RWPE1 (cell line): Measurements from ENCODE around the gene NXPH1.

ENCODE experiments used
- CTCF ChIA-PET: fragments of 350-600 bp; sonication (Branson Sonifier 250); formaldehyde crosslinking; extraction: SDS; loops from one replicate; lab custom pipeline; 2021; lab: Yijun Ruan, JAX
- POLR2A ChIA-PET: fragments of 400-600 bp; formaldehyde crosslinking; extraction: SDS; loops from one replicate; lab custom pipeline; 2020; ENCODE audit warnings: antibody characterized with exemption; ENCODE audit not compliant: low non-redundant PET; lab: Yijun Ruan, JAX
- DNase-seq: peaks from one replicate; pipeline ENCODE4 v3.0.0; 2012; ENCODE audit warnings: low spot score
- H3K27ac ChIP-seq: fragments of 450-650 bp; 2 replicates; pipeline ENCODE4 v1.5.1; 2017
- CTCF ChIP-seq: fragments of 450-650 bp; conservative IDR thresholded peaks from 2 replicates; pipeline ENCODE4 v1.5.1; 2017; ENCODE audit warnings: low read depth, mild to moderate bottlenecking

NXPH1 gene

DNA sequence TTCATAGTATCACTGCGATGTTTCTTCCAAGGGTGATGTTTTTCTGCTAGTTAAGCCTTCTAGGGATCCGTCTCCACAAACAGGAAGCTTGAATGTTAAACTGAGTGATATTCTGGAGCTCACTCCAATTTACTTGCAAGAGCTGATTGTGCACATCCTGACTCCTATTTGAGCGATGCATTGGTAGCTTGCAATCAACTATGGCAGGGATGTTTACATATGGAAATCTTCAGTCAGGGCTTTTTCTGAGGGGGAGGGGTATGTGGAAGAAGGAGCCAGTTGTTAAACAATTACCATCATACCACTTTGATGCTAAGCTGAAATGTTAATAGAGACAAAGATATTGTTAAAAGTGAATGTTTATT, 43.2 kb upstream of the NXPH1 start:
- ChIA-PET CTCF (interaction anchor here (0.5 to 0.6 kb wide), 2 partner anchors 47 to 522 kb away, joined by 3 to 7 read pairs; no protein-coding TSS in a partner anchor), POLR2A (no interaction called here)
- no peak overlapping the region for H3K27ac ChIP-seq
- no peak for TF ChIP-seq CTCF
- DNase-seq = no peak

DNA sequence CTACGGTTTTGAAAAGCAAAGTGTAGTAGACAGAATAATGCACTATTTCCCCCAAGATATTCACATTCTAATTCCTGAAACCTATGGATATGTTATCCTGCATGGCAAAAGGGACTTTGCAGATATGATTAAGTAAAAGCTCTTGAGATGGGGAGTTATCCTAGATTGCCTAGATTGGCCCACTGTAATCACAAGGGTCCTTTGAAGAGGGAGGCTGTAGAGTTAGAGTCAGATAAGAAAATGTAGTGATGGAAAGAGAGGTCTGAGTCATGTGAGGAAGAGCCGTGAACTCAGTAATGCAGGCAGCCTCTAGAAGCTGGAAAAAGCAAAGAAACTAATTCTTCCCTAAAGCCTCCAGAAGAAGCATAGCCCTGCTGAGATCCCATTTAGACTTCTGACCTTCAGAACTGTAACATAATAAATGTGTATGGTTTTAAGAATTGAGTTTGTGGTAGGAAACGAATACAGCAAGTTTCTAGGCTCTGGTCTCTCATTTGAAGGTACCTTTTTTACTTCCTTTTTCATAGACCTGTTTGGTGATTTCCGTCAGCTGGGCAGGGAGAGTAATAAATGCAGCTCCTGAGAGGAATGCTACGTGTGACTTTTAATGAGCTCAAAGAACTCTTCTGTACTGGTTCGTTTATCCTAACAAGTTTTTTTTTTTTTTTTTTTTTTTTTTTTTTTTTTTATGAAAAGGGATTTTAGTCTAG, 41.9 kb upstream of the NXPH1 start:
- no peak for TF ChIP-seq CTCF
- H3K27ac ChIP-seq = no peak overlapping the region
- no peak for DNase-seq
- ChIA-PET POLR2A (no interaction called here), CTCF (no interaction called here)

- no peak for DNase-seq
- TF ChIP-seq CTCF = no peak
- H3K27ac ChIP-seq = no peak overlapping the region
- ChIA-PET CTCF (interaction anchor here (0.6 kb wide), 1 partner anchor 93 kb away, joined by 3 read pairs; no protein-coding TSS in a partner anchor), POLR2A (no interaction called here)
Observed at GRCh38 chr7:8396294-8396693, 37.1 kb upstream of the NXPH1 start.

GRCh38 chr7:8408871-8409270, 24.5 kb upstream of the NXPH1 start:
- ChIA-PET CTCF (interaction anchor here (0.6 kb wide), 2 partner anchors 505 to 744 kb away, joined by 3 read pairs; no protein-coding TSS in a partner anchor), POLR2A (no interaction called here)
- no peak for TF ChIP-seq CTCF
- H3K27ac ChIP-seq = no peak overlapping the region
- DNase-seq = no peak

- no peak for TF ChIP-seq CTCF
- CTCF ChIA-PET = no interaction called here
- no peak for DNase-seq
- POLR2A ChIA-PET = no interaction called here
- no peak overlapping the region for H3K27ac ChIP-seq
Observed at GRCh38 chr7:8411103-8411502, 22.3 kb upstream of the NXPH1 start.

GRCh38 chr7:8413600-8413999, 19.8 kb upstream of the NXPH1 start:
- ChIA-PET CTCF (no interaction called here), POLR2A (no interaction called here)
- no peak overlapping the region for H3K27ac ChIP-seq
- no peak for TF ChIP-seq CTCF
- DNase-seq = no peak
